Stimulated activated CD4-positive, alpha-beta T cell treated with anti-CD3 and anti-CD28 coated beads, Interleukin-12 subunit alpha, Interleukin-12 subunit beta, amount 100 ng/mL, for 48 hours (primary cell): ENCODE measurements around the gene NSUN4.

Source experiments
- DNase-seq, 3 donors: peaks; one replicate each; pipeline ENCODE4 v3.0.0-alpha.2; 2020; ENCODE audit warnings: low read depth in 2 of 3, low spot score in 1 of 3

Gene NSUN4

GRCh38 chr1:46404482-46405196 is 64.0 kb downstream of the NSUN4 start:
- no peak for DNase-seq

- DNase-seq = no peak
Observed at GRCh38 chr1:46405197-46405555, 64.6 kb downstream of the NSUN4 start.

GRCh38 chr1:46405724-46406123 is 65.1 kb downstream of the NSUN4 start:
- DNase-seq = no peak

GRCh38 chr1:46406881-46407608 is 66.4 kb downstream of the NSUN4 start:
- DNase-seq = no peak

- no peak for DNase-seq
Observed at GRCh38 chr1:46407636-46408035, 67.0 kb downstream of the NSUN4 start.

- DNase-seq = no peak
Observed at GRCh38 chr1:46408356-46409062, 67.9 kb downstream of the NSUN4 start.

GRCh38 chr1:46409063-46409372 is 68.4 kb downstream of the NSUN4 start:
- no peak for DNase-seq

GRCh38 chr1:46410156-46411009 is 69.8 kb downstream of the NSUN4 start:
- DNase-seq = no peak

GRCh38 chr1:46411010-46411405 is 70.4 kb downstream of the NSUN4 start:
- no peak for DNase-seq
